ENCODE data around the gene SRPK2. TPM values are rescaled to one million over a fixed set of nuclear protein-coding genes. Genes with fewer than 3 reads are reported as not detected.

Gene SRPK2
- total and polyA plus RNA-seq, 4 donors = 7.8 to 19.7 (median 16.7) TPM

- H3K27me3 ChIP-seq (ENCODE audit: control insufficient read depth in 4 of 4, insufficient read depth in 4 of 4, low read length in 3 of 4) = no peaks in the 10 kb centered on the region
- peaks cover 0 to 7% (median 0%) of the 10 kb centered on the region in 4 donors for H3K36me3 ChIP-seq (ENCODE audit: control insufficient read depth in 4 of 4, insufficient read depth in 3 of 4, low read depth in 1 of 4, low read length in 3 of 4)
- peaks cover 2 to 14% (median 10%) of the 10 kb centered on the region in 4 donors for H3K4me1 ChIP-seq (ENCODE audit: control insufficient read depth in 4 of 4, insufficient read depth in 4 of 4, low read length in 3 of 4)
- no peaks in the 10 kb centered on the region for H3K9me3 ChIP-seq (ENCODE audit: control insufficient read depth in 4 of 4, low read length in 3 of 4)
- no peak overlapping the region for H3K27ac ChIP-seq (ENCODE audit: low read depth in 1 of 2, low read length in 2 of 2)
- DNase-seq (ENCODE audit: low spot score) = no peak
- no peak overlapping the region for H3K9ac ChIP-seq (ENCODE audit: low read depth in 1 of 2, low read length in 2 of 2)
- 90% methylated on average over 12 of the region's 12 CpGs for WGBS
- H3K4me3 ChIP-seq (ENCODE audit: low read depth in 1 of 3, low read length in 3 of 3) = no peak overlapping the region
- TF ChIP-seq HNF4G (IDR thresholded peaks at IDR 0.05) (no peak), NR2F2 (IDR thresholded peaks at IDR 0.05) (no peak), REST (IDR thresholded peaks at IDR 0.05) (no peak), HNF4A (conservative IDR thresholded peaks at IDR 0.05) (no peak), TAF1 (conservative IDR thresholded peaks at IDR 0.05) (no peak), JUND (IDR thresholded peaks at IDR 0.05) (no peak), CTCF (IDR thresholded peaks at IDR 0.05; ENCODE audit: low read depth, low read length, missing input control) (no peak), MAX (IDR thresholded peaks at IDR 0.05) (no peak), RXRA (IDR thresholded peaks at IDR 0.05) (no peak), SP1 (IDR thresholded peaks at IDR 0.05) (no peak), YY1 (IDR thresholded peaks at IDR 0.05) (no peak), GABPA (IDR thresholded peaks at IDR 0.05 in 1 of 2, conservative IDR thresholded peaks at IDR 0.05 in 1 of 2) (no peak), FOXA1 (IDR thresholded peaks at IDR 0.05) (no peak), RAD21 (IDR thresholded peaks at IDR 0.05) (no peak)
Observed at GRCh38 chr7:105131033-105131656, 257.6 kb downstream of the SRPK2 start.

GRCh38 chr7:105130580-105130979 lies 258.1 kb downstream of the SRPK2 start:
- no peaks in the 10 kb centered on the region for H3K27me3 ChIP-seq (ENCODE audit: control insufficient read depth in 4 of 4, insufficient read depth in 4 of 4, low read length in 3 of 4)
- H3K9me3 ChIP-seq (ENCODE audit: control insufficient read depth in 4 of 4, low read length in 3 of 4) = no peaks in the 10 kb centered on the region
- H3K4me3 ChIP-seq (ENCODE audit: low read depth in 1 of 3, low read length in 3 of 3) = no peak overlapping the region
- H3K9ac ChIP-seq (ENCODE audit: low read depth in 1 of 2, low read length in 2 of 2) = no peak overlapping the region
- peaks cover 0 to 10% (median 0%) of the 10 kb centered on the region in 4 donors for H3K36me3 ChIP-seq (ENCODE audit: control insufficient read depth in 4 of 4, insufficient read depth in 3 of 4, low read depth in 1 of 4, low read length in 3 of 4)
- no peak for DNase-seq (ENCODE audit: low spot score)
- peaks cover 2 to 18% (median 12%) of the 10 kb centered on the region in 4 donors for H3K4me1 ChIP-seq (ENCODE audit: control insufficient read depth in 4 of 4, insufficient read depth in 4 of 4, low read length in 3 of 4)
- TF ChIP-seq GABPA (IDR thresholded peaks at IDR 0.05 in 1 of 2, conservative IDR thresholded peaks at IDR 0.05 in 1 of 2) (no peak), HNF4G (IDR thresholded peaks at IDR 0.05) (no peak)
- WGBS = 88% methylated on average over 2 of the region's 2 CpGs
- H3K27ac ChIP-seq (ENCODE audit: low read depth in 1 of 2, low read length in 2 of 2) = no peak overlapping the region
